K562 (cell line): ENCODE measurements around the gene MT2A. TPM values are rescaled to one million over a fixed set of nuclear protein-coding genes. Genes with fewer than 3 reads are reported as not detected.

Experiments
- ATAC-seq: fragments of 200-7000 bp; cut with Tn5 transposase; 3 replicates; pipeline ENCODE4 v1.9.1; 2020; ENCODE audit warnings: moderate library complexity
- BruUV-seq: library from RNA; stranded (reverse); fragments of 400-500 nt; replicated peaks from 2 replicates; lab custom pipeline; 2021; lab: Mats Ljungman, UMichigan
- CTCF ChIA-PET: fragments of 300-600 bp; formaldehyde crosslinking; extraction: SDS; loops from one replicate; lab custom pipeline; 2021; ENCODE audit warnings: low intra/inter-chr PET ratio; lab: Yijun Ruan, JAX
- POLR2A ChIA-PET: fragments of 300-600, 350-650 bp; sonication (Branson Sonifier 250); formaldehyde crosslinking; extraction: SDS; loops from one replicate; lab custom pipeline; 2021; ENCODE audit warnings: antibody characterized with exemption, inconsistent platforms; lab: Yijun Ruan, JAX
- DNase-seq, 4 experiments: peaks; one replicate each; pipeline versions ENCODE4 v3.0.0 to v3.0.0-alpha.2; 2011 to 2018; ENCODE audit warnings: low spot score in 3 of 4, mixed read lengths in 3 of 4; ENCODE audit errors: extremely low read depth in 1 of 4
- FAIRE-seq: peaks from 2 replicates; lab custom pipeline; 2011; peaks lifted over from hg19 to GRCh38; lab: Jason Lieb, UNC
- H2AFZ ChIP-seq: 2 replicates; pipeline ENCODE4 v1.6.0; 2011; ENCODE audit warnings: low read depth, low read length, control low read depth, inconsistent platforms
- H3K27ac ChIP-seq: fragments of 200-600 bp; 3 replicates; pipeline ENCODE4 v1.8.0; 2011; ENCODE audit warnings: low read depth, mild to moderate bottlenecking, control low read depth, inconsistent platforms, low read length, moderate library complexity, mixed read lengths; ENCODE audit errors: extremely low read depth
- H3K27me3 ChIP-seq, 2 experiments: fragments of 300-600 bp in 1 of 2; 2 replicates in 1 of 2; 3 replicates in 1 of 2; pipeline versions ENCODE4 v1.6.0 to v1.8.0; 2011; ENCODE audit warnings: inconsistent platforms in 2 of 2, low read length in 2 of 2, mild to moderate bottlenecking in 1 of 2, mixed read lengths in 1 of 2, moderate library complexity in 1 of 2; ENCODE audit not compliant: control insufficient read depth in 2 of 2, insufficient read depth in 2 of 2
- H3K36me3 ChIP-seq: fragments of 300-600 bp; 3 replicates; pipeline ENCODE4 v1.8.0; 2011; ENCODE audit warnings: mild to moderate bottlenecking, low read length, inconsistent platforms; ENCODE audit not compliant: control insufficient read depth, insufficient read depth
- H3K4me1 ChIP-seq, 2 experiments: fragments of 200-600 bp in 1 of 2; replicated peaks in 1 of 2; 2 replicates in 1 of 2; 3 replicates in 1 of 2; pipeline versions ENCODE4 v1.5.1 to v1.8.0; 2011; ENCODE audit warnings: inconsistent platforms in 2 of 2, low read length in 2 of 2, mild to moderate bottlenecking in 1 of 2, mixed read lengths in 1 of 2, moderate library complexity in 1 of 2; ENCODE audit not compliant: control insufficient read depth in 2 of 2, insufficient read depth in 2 of 2
- H3K4me2 ChIP-seq: 2 replicates; pipeline ENCODE4 v1.6.1; 2011; ENCODE audit warnings: low read length, control low read depth, inconsistent platforms, mixed read lengths; ENCODE audit not compliant: insufficient read depth
- H3K4me3 ChIP-seq: fragments of 200-600 bp; sonication (generic), shearing (Covaris generic); 2 replicates; pipeline ENCODE4 v1.5.1; 2016; ENCODE audit warnings: control low read depth, inconsistent platforms
- H3K79me2 ChIP-seq: fragments of 200-600 bp; 3 replicates; pipeline ENCODE4 v1.8.0; 2011; ENCODE audit warnings: low read length, inconsistent platforms; ENCODE audit not compliant: control insufficient read depth, insufficient read depth
- H3K9ac ChIP-seq, 2 experiments: 2 replicates each; pipeline versions ENCODE4 v1.6.0 to v1.6.1; 2011; ENCODE audit warnings: low read depth in 2 of 2, low read length in 2 of 2, control low read depth in 1 of 2, inconsistent platforms in 1 of 2, mild to moderate bottlenecking in 1 of 2, mixed read lengths in 1 of 2; ENCODE audit not compliant: insufficient read depth in 1 of 2
- H3K9me1 ChIP-seq: one replicate; pipeline ENCODE4 v1.6.0; 2011; ENCODE audit warnings: inconsistent platforms, mild to moderate bottlenecking, low read length, moderate library complexity; ENCODE audit not compliant: control insufficient read depth, insufficient read depth
- H3K9me3 ChIP-seq: replicated peaks from 2 replicates; pipeline ENCODE4 v1.5.1; 2011; ENCODE audit warnings: low read depth, low read length, inconsistent platforms; ENCODE audit not compliant: control insufficient read depth, insufficient read depth
- H4K20me1 ChIP-seq: replicated peaks from 2 replicates; pipeline ENCODE4 v1.6.1; 2011; ENCODE audit warnings: low read length, inconsistent platforms, mixed read lengths; ENCODE audit not compliant: control insufficient read depth, insufficient read depth
- C11orf30 ChIP-seq: fragments of 450-650 bp; IDR thresholded peaks from 2 replicates; pipeline ENCODE4 v1.6.1; 2016; ENCODE audit warnings: low read depth, mild to moderate bottlenecking
- MCM5 ChIP-seq: fragments of 450-650 bp; IDR thresholded peaks from 2 replicates; pipeline ENCODE4 v1.6.1; 2016; ENCODE audit warnings: low read depth
- ZNF592 ChIP-seq: fragments of 450-650 bp; IDR thresholded peaks from 2 replicates; pipeline ENCODE4 v1.6.1; 2017; ENCODE audit warnings: antibody characterized with exemption, mild to moderate bottlenecking
- WGBS: fragments of 100-300 bp; shearing (Covaris generic); methylation state at CpG from one replicate; pipeline ENCODE4 v1.1.6; 2016; ENCODE audit warnings: low coverage, mixed read lengths; ENCODE audit not compliant: insufficient coverage; ENCODE audit errors: missing lambda C conversion rate; 5-methylcytosine and 5-hydroxymethylcytosine counted together
- in situ Hi-C: fragments of 300-500 bp; cut with MboI; formaldehyde crosslinking; loops from 4 replicates; pipeline ENCODE4 v1.15.0; 2018; ENCODE audit warnings: inconsistent platforms, mixed read lengths
- intact Hi-C: fragments of 100-400 bp; cut with micrococcal nuclease; formaldehyde crosslinking; loops from 2 replicates; pipeline ENCODE4 v1.14.2; 2022
- polyA plus RNA-seq, 8 experiments: library from polyadenylated mRNA; depleted of rRNA in 4 of 8; stranded (reverse) in 5 of 8; unstranded in 3 of 8; fragments of >200 nt; fragmentation: Nextera tagmentation in 2 of 8; fragmentation: Illumina TruSeq in 1 of 8; extraction: Ambion mirVana in 2 of 8; extraction: Trizol in 1 of 8; gene quantifications; 2 replicates each; pipeline versions ENCODE4 v1.2.1 to v1.2.3, GENCODE V29; 2011 to 2014; ENCODE audit warnings: inconsistent platforms in 1 of 8, missing spikeins in 1 of 8
- total RNA-seq, 7 experiments: library from RNA; depleted of rRNA in 6 of 7; stranded (reverse); fragments of >200 nt in 6 of 7; fragmentation: Illumina TruSeq in 2 of 7; extraction: Trizol in 2 of 7; gene quantifications; 2 replicates each; pipeline versions ENCODE4 v1.2.1 to v1.2.3, GENCODE V29; 2011 to 2021; ENCODE audit warnings: low replicate concordance in 1 of 7

The MT2A gene
- total and polyA plus RNA-seq, 9 of the 15 experiments (the other 6 are each of a cell fraction or from before 2014, with no cell fraction given), result 2.0 to 16.9 (median 8.5) TPM

- no peaks in the 10 kb centered on the region for H3K9me1 ChIP-seq
- DNase-seq, result no peak
- no peaks in the 10 kb centered on the region for H3K4me1 ChIP-seq
- H3K79me2 ChIP-seq, result no peaks in the 10 kb centered on the region
- no peaks in the 10 kb centered on the region for H3K36me3 ChIP-seq
- in situ Hi-C loops, result no loop called here
- WGBS, result 4% methylated on average over 4 of the region's 4 CpGs
- FAIRE-seq, result no peak
- no peak overlapping the region for H3K4me2 ChIP-seq
- no peak overlapping the region for H3K4me3 ChIP-seq
- ATAC-seq, result no peak
- no peak overlapping the region for H3K27ac ChIP-seq
- peaks cover 26 to 52% of the 10 kb centered on the region in 2 experiments; a peak in 4 of 5 replicates for H3K27me3 ChIP-seq
- no peaks in the 10 kb centered on the region for H3K9me3 ChIP-seq
- TF ChIP-seq C11orf30, result peak; percentile 7; the same call in 1 of the 2 replicates
- no peak for TF ChIP-seq MCM5
- no peak for TF ChIP-seq ZNF592
- BruUV-seq, result no TSS peak
- ChIA-PET CTCF (no interaction called here), POLR2A (no interaction called here)
- no peaks in the 10 kb centered on the region for H4K20me1 ChIP-seq
- H3K9ac ChIP-seq, result no peak overlapping the region
- H2AFZ ChIP-seq, result no peak overlapping the region
- intact Hi-C loops, result loop anchor here (5.0 kb wide), 1 partner anchor 227 kb away; no protein-coding TSS in a partner anchor
These were observed 49.3 kb upstream of the MT2A start for GRCh38 chr16:56559109-56559508.
